Subcutaneous adipose tissue (tissue), 4 donors: ENCODE results near the gene ANKRD34A. TPM values are rescaled to one million over a fixed set of nuclear protein-coding genes. Genes with fewer than 3 reads are reported as not detected.

Experiments
- total RNA-seq, 4 donors: library from RNA; depleted of rRNA; stranded (reverse); fragments of >200 nt; gene quantifications; one replicate each; pipeline ENCODE4 v1.1.0, GENCODE V29; 2016
- TF ChIP-seq, protein P1 (sequence below): fragments of 450-650 bp; IDR thresholded peaks from one replicate; pipeline ENCODE4 v1.5.1; 2016; ENCODE audit warnings: low read depth, mild to moderate bottlenecking, control low read depth, antibody characterized with exemption, moderate library complexity

The ANKRD34A gene
- total RNA-seq, 4 donors from 2014 or later: 0.22 to 1.9 (median 0.34) TPM; not detected in 1

- TF ChIP-seq, protein P1, sequence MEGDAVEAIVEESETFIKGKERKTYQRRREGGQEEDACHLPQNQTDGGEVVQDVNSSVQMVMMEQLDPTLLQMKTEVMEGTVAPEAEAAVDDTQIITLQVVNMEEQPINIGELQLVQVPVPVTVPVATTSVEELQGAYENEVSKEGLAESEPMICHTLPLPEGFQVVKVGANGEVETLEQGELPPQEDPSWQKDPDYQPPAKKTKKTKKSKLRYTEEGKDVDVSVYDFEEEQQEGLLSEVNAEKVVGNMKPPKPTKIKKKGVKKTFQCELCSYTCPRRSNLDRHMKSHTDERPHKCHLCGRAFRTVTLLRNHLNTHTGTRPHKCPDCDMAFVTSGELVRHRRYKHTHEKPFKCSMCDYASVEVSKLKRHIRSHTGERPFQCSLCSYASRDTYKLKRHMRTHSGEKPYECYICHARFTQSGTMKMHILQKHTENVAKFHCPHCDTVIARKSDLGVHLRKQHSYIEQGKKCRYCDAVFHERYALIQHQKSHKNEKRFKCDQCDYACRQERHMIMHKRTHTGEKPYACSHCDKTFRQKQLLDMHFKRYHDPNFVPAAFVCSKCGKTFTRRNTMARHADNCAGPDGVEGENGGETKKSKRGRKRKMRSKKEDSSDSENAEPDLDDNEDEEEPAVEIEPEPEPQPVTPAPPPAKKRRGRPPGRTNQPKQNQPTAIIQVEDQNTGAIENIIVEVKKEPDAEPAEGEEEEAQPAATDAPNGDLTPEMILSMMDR: no peak
Measured at GRCh38 chr1:145999321-146000024, 35.1 kb upstream of the ANKRD34A start.

- TF ChIP-seq, protein P1: no peak
Measured at GRCh38 chr1:145997718-145998023, 33.3 kb upstream of the ANKRD34A start.

- TF ChIP-seq, protein P1: no peak
Measured at GRCh38 chr1:145997016-145997717, 32.8 kb upstream of the ANKRD34A start.

GRCh38 chr1:145996433-145997015 is 32.1 kb upstream of the ANKRD34A start, which contains the start of gene TXNIP:
TSS of gene TXNIP (minus strand) at chr1:145996579. CDS start at chr1:145996266, 313 bp downstream.
- TF ChIP-seq, protein P1: no peak

GRCh38 chr1:145995964-145996432 is 31.6 kb upstream of the ANKRD34A start:
- TF ChIP-seq, protein P1: no peak

GRCh38 chr1:145995148-145995881 is 30.9 kb upstream of the ANKRD34A start:
- TF ChIP-seq, protein P1: no peak
